CD4-positive, alpha-beta T cell (primary cell): ENCODE results near the gene MAZ. TPM values are rescaled to one million over a fixed set of nuclear protein-coding genes. Genes with fewer than 3 reads are reported as not detected.
"Not testable (repeated sequence)": the region's sequence is repeated elsewhere in the genome, so short reads cannot be mapped to it uniquely, and the experiment has no call there.

ENCODE experiments used
- ATAC-seq: fragments of 200-7000 bp; cut with Tn5 transposase; one replicate; pipeline ENCODE4 v1.10.0; 2022; ENCODE audit warnings: mild to moderate bottlenecking; ENCODE audit not compliant: poor library complexity
- CTCF ChIA-PET: fragments of 350-600 bp; sonication (Branson Sonifier 250); formaldehyde crosslinking; loops from one replicate; lab custom pipeline; 2021; ENCODE audit warnings: antibody characterized with exemption, inconsistent platforms; lab: Charles Lee
- POLR2A ChIA-PET: fragments of 350-600 bp; sonication (Branson Sonifier 250); formaldehyde crosslinking; loops from one replicate; lab custom pipeline; 2021; ENCODE audit warnings: antibody characterized with exemption, inconsistent platforms; lab: Charles Lee
- DNase-seq, 14 experiments: peaks; one replicate each; pipeline ENCODE4 v3.0.0-alpha.2; 2013 to 2020; ENCODE audit warnings: mixed read lengths in 2 of 14
- H3K27ac ChIP-seq, 2 donors: one replicate each; pipeline versions ENCODE4 v1.5.1 to v1.7.0; 2013; ENCODE audit warnings: low read length in 2 of 2, low read depth in 1 of 2, mild to moderate bottlenecking in 1 of 2
- H3K27me3 ChIP-seq, 2 experiments: 1 replicate in 1 of 2; 2 replicates in 1 of 2; pipeline versions ENCODE4 v1.6.1 to v1.7.0; 2013; ENCODE audit warnings: low read length in 2 of 2, control low read depth in 1 of 2, mild to moderate bottlenecking in 1 of 2, moderate library complexity in 1 of 2; ENCODE audit not compliant: insufficient read depth in 2 of 2, control insufficient read depth in 1 of 2
- H3K36me3 ChIP-seq: one replicate; pipeline ENCODE4 v1.6.1; 2013; ENCODE audit warnings: low read length, control low read depth; ENCODE audit not compliant: insufficient read depth
- H3K4me1 ChIP-seq: one replicate; pipeline ENCODE4 v1.6.1; 2013; ENCODE audit warnings: low read length, control low read depth; ENCODE audit not compliant: insufficient read depth
- H3K4me3 ChIP-seq: one replicate; pipeline ENCODE4 v1.5.1; 2013; ENCODE audit warnings: mild to moderate bottlenecking, low read length, moderate library complexity
- H3K9me3 ChIP-seq, 2 experiments: 1 replicate in 1 of 2; 2 replicates in 1 of 2; pipeline versions ENCODE4 v1.6.1 to v1.7.0; 2013; ENCODE audit warnings: low read length in 2 of 2, mild to moderate bottlenecking in 2 of 2, control low read depth in 1 of 2, moderate library complexity in 1 of 2; ENCODE audit not compliant: control insufficient read depth in 1 of 2, insufficient read depth in 1 of 2
- H3K27ac Mint-ChIP-seq: one replicate; pipeline ENCODE4 v1.8.0; 2020; ENCODE audit warnings: mixed read lengths
- H3K27me3 Mint-ChIP-seq: one replicate; pipeline ENCODE4 v1.8.0; 2021; ENCODE audit warnings: mixed read lengths
- H3K36me3 Mint-ChIP-seq: one replicate; pipeline ENCODE4 v1.8.0; 2021; ENCODE audit warnings: low read depth, mixed read lengths
- H3K4me1 Mint-ChIP-seq: one replicate; pipeline ENCODE4 v1.8.0; 2021; ENCODE audit warnings: low read depth, mixed read lengths
- H3K4me3 Mint-ChIP-seq: one replicate; pipeline ENCODE4 v1.8.0; 2020; ENCODE audit warnings: mild to moderate bottlenecking, mixed read lengths
- H3K9me3 Mint-ChIP-seq: one replicate; pipeline ENCODE4 v1.8.0; 2020; ENCODE audit warnings: mixed read lengths
- intact Hi-C, 2 experiments: fragments of 100-400 bp; cut with DNase I in 1 of 2; cut with micrococcal nuclease in 1 of 2; formaldehyde crosslinking; loops; one replicate each; pipeline versions ENCODE4 v1.15.1 to v1.9.0; 2023 to 2025; cut with DNase I, micrococcal nuclease
- total RNA-seq, 174 experiments: library from RNA in 2 of 174; stranded (reverse) in 2 of 174; gene quantifications; one replicate each; pipeline ENCODE4 v1.2.3 and lab custom pipeline; 2021 to 2026
- TF ChIP-seq, protein P1 (sequence below): fragments of 200-600 bp; IDR thresholded peaks from one replicate; pipeline ENCODE4 v1.8.0; 2022; ENCODE audit warnings: antibody characterized with exemption, mild to moderate bottlenecking

The MAZ gene
- total RNA-seq, 2 experiments from 2014 or later, result 251 to 253 TPM

DNA sequence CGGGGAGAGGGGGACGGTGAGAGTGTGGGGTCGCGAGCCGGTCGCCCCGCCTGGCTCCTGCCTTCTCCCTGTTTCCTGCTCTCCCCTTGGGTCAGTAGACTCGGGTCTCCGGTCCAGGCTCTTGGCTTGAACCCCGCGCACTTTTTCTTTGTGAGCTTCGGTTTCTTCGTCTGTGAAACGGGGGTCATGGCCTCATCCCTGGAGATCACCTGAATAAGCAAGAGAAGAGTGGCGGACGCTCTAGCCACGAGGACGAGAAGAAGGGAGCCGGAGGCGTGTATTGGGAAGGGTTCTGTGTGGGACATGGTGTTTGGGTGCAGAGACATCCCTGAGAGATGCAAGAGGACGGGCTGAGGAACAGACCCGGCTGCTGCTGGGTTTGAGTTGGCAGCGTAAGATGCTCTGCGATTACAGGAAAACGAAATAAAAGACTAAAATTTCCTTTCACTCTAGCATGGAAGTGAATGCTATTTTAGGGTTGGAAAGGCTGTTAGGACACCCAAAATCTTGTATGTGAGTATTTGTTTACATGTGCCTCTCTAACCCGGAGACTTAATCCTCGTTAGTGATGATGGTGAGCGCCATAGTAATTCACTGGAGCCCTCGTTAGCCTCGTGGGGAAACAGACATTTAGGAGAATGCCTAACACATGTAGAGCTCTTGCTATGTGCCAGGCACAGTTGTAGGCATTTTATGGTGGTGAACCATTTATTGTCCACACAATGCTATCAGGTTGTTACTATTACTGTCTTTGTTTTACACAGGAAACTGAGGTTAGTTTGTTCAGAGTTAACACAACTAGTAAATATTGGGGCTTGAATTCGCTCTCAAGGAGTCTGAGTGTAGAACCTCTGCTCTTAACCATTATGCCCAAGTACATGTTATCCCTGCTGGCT, 15.1 kb upstream of the MAZ start:
- ChIA-PET CTCF (interaction anchor here (0.6 to 3.5 kb wide), 37 partner anchors 10 to 641 kb away, joined by 3 to 60 read pairs (median 5); partner anchors contain the start of genes ALDOA, C16orf54, PAGR1 and QPRT), POLR2A (interaction anchor here (0.6 to 8.9 kb wide), 31 partner anchors 13 to 392 kb away, joined by 3 to 217 read pairs (median 7); partner anchors contain the start of genes ASPHD1, C16orf54, CDIPT and CORO1A)
- peaks cover 39% of the 10 kb centered on the region for H3K4me1 ChIP-seq
- H3K4me3 ChIP-seq, result peak overlapping the region; percentile 93
- H3K27me3 ChIP-seq, result no peaks in the 10 kb centered on the region
- H3K27ac ChIP-seq, result peak overlapping the region; percentile 50 to 77
- intact Hi-C loops, result loop anchor here (1.0 to 2.0 kb wide), 7 partner anchors 12 to 91 kb away; partner anchors contain the start of gene PAGR1 (in 1 of the 2)
- H3K4me3 Mint-ChIP-seq, result peak overlapping the region; percentile 96
- no peaks in the 10 kb centered on the region for H3K9me3 ChIP-seq
- DNase-seq (peak in 3 of 14 experiments; percentile 24 to 53 (median 32)), ATAC-seq (no peak)
- H3K9me3 Mint-ChIP-seq, result no peaks in the 10 kb centered on the region
- peak overlapping the region; percentile 97 for H3K27ac Mint-ChIP-seq
- H3K36me3 Mint-ChIP-seq, result peaks cover 27% of the 10 kb centered on the region
- H3K4me1 Mint-ChIP-seq, result peaks cover 46% of the 10 kb centered on the region
- TF ChIP-seq, protein P1, sequence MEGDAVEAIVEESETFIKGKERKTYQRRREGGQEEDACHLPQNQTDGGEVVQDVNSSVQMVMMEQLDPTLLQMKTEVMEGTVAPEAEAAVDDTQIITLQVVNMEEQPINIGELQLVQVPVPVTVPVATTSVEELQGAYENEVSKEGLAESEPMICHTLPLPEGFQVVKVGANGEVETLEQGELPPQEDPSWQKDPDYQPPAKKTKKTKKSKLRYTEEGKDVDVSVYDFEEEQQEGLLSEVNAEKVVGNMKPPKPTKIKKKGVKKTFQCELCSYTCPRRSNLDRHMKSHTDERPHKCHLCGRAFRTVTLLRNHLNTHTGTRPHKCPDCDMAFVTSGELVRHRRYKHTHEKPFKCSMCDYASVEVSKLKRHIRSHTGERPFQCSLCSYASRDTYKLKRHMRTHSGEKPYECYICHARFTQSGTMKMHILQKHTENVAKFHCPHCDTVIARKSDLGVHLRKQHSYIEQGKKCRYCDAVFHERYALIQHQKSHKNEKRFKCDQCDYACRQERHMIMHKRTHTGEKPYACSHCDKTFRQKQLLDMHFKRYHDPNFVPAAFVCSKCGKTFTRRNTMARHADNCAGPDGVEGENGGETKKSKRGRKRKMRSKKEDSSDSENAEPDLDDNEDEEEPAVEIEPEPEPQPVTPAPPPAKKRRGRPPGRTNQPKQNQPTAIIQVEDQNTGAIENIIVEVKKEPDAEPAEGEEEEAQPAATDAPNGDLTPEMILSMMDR, result no peak
- no peaks in the 10 kb centered on the region for H3K27me3 Mint-ChIP-seq
- peaks cover 5% of the 10 kb centered on the region for H3K36me3 ChIP-seq

DNA sequence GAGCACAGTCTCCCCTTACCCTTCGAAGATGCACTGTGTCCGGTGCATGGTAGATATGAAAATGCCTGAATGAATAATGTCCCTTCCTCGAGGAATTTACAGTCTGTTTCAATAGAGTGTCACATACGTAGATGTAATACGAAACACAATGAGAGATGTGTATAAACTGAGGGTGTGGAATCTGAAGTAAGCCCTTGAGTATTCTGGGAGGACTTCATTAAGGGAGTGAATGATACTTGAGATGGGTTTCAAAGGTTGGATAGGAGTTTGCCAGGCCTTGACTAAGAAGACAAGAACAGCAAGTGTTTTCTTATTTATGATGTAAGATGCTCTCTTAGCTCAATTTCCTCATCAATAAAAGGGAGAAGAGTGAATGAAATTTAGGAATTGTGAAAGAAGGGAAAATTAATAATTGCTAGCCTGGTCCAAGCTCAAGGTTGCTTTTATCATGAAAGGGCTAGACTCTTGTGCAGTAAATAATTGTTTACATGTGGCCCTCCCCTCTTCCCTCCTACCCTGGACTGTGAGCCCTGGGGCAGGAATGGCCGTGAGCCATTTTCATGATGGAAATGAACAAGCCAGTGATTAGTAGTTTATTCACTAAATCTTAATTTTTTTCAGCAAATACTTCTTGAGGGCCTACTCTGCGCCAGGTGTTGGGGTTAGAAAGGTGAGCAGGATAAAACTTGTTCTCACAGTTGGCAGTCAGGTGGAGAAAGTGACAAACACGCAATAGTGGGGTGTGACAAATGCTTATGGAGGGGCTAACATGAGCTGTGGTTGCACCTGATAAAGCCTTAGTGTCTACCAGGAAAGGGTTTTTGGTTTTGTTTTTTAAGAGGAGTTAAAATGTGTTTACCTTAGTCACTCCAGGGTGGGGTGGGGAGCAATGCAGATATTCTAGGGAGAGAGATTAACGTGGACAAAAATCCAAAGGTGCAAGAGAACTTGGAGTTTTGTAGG, 14.2 kb upstream of the MAZ start:
- TF ChIP-seq, protein P1, result no peak
- H3K4me1 Mint-ChIP-seq, result peaks cover 46% of the 10 kb centered on the region

GRCh38 chr16:29793153-29793552, 13.2 kb upstream of the MAZ start:
- POLR2A ChIA-PET, result interaction anchor here (0.6 to 8.9 kb wide), 4 partner anchors 11 to 122 kb away, joined by 3 to 217 read pairs (median 31); partner anchors contain the start of gene MAZ
- intact Hi-C loops, H3K4me3 Mint-ChIP-seq, H3K27me3 Mint-ChIP-seq, H3K9me3 Mint-ChIP-seq, H3K27ac Mint-ChIP-seq, ATAC-seq, H3K27me3 ChIP-seq, H3K4me3 ChIP-seq, H3K9me3 ChIP-seq, H3K27ac ChIP-seq, DNase-seq: not testable (repeated sequence)
- Histone ChIP-seq H3K4me1 (peaks cover 39% of the 10 kb centered on the region), H3K36me3 (peaks cover 24% of the 10 kb centered on the region)
- CTCF ChIA-PET, result interaction anchor here (1.1 to 1.4 kb wide), 2 partner anchors 23 to 55 kb away, joined by 3 read pairs; partner anchors contain the start of gene PAGR1
- H3K36me3 Mint-ChIP-seq, result peaks cover 47% of the 10 kb centered on the region
- peaks cover 46% of the 10 kb centered on the region for H3K4me1 Mint-ChIP-seq

More for the DNA sequence above, 14.2 kb upstream of the MAZ start:
- Histone ChIP-seq H3K27me3 (no peaks in the 10 kb centered on the region), H3K9me3 (no peaks in the 10 kb centered on the region), H3K4me1 (peaks cover 39% of the 10 kb centered on the region), H3K4me3 (peak overlapping the region; percentile 93), H3K36me3 (peaks cover 14% of the 10 kb centered on the region), H3K27ac (no peak overlapping the region)
- intact Hi-C loops, result loop anchor here (1.0 to 2.0 kb wide), 2 partner anchors 11 to 53 kb away; no protein-coding TSS in a partner anchor
- ATAC-seq (no peak), DNase-seq (peak in 1 of 14 experiments; percentile 53)
- no peaks in the 10 kb centered on the region for H3K9me3 Mint-ChIP-seq
- no peaks in the 10 kb centered on the region for H3K27me3 Mint-ChIP-seq
- peak overlapping the region; percentile 97 for H3K27ac Mint-ChIP-seq
- peak overlapping the region; percentile 96 for H3K4me3 Mint-ChIP-seq
- peaks cover 36% of the 10 kb centered on the region for H3K36me3 Mint-ChIP-seq
- ChIA-PET CTCF (interaction anchor here (1.4 to 3.5 kb wide), 4 partner anchors 12 to 91 kb away, joined by 3 to 60 read pairs (median 32); partner anchors contain the start of gene PAGR1), POLR2A (interaction anchor here (1.1 to 8.9 kb wide), 7 partner anchors 12 to 90 kb away, joined by 3 to 217 read pairs (median 50); partner anchors contain the start of genes C16orf54, MAZ and PAGR1)
